Uterus (tissue), 4 donors: ENCODE measurements around the gene ULBP3. TPM values are rescaled to one million over a fixed set of nuclear protein-coding genes. Genes with fewer than 3 reads are reported as not detected.

ENCODE experiments used
- DNase-seq, 2 donors: peaks; one replicate each; pipeline ENCODE4 v3.0.0-alpha.2; 2019 to 2020
- H3K27ac ChIP-seq, 2 donors: fragments of 200-600 bp; sonication (generic); 1 replicate in 1 of 2; 2 replicates in 1 of 2; pipeline ENCODE4 v1.5.1; 2016 to 2018
- H3K27me3 ChIP-seq, 2 donors: fragments of 200-600 bp; sonication (generic); one replicate each; pipeline ENCODE4 v1.5.1; 2018 to 2019; ENCODE audit warnings: control low read depth in 1 of 2
- H3K36me3 ChIP-seq, 2 donors: fragments of 200-600 bp; sonication (generic); one replicate each; pipeline ENCODE4 v1.5.1; 2019; ENCODE audit warnings: control low read depth in 1 of 2
- H3K4me1 ChIP-seq, 2 donors: fragments of 200-600 bp; sonication (generic); one replicate each; pipeline ENCODE4 v1.5.1; 2018 to 2019; ENCODE audit warnings: control low read depth in 1 of 2
- H3K4me3 ChIP-seq, 2 donors: fragments of 200-600 bp; sonication (generic); 1 replicate in 1 of 2; 2 replicates in 1 of 2; pipeline ENCODE4 v1.5.1; 2018 to 2019; ENCODE audit warnings: mild to moderate bottlenecking in 1 of 2
- H3K9me3 ChIP-seq, 2 donors: fragments of 200-600 bp; sonication (generic); one replicate each; pipeline ENCODE4 v1.5.1; 2019; ENCODE audit warnings: control low read depth in 1 of 2
- POLR2A ChIP-seq, 2 donors: fragments of 450-650 bp; IDR thresholded peaks; one replicate each; pipeline ENCODE4 v1.6.1; 2016; ENCODE audit warnings: antibody characterized with exemption in 2 of 2, mild to moderate bottlenecking in 1 of 2, moderate library complexity in 1 of 2
- intact Hi-C: fragments of 100-400 bp; cut with DNase I; formaldehyde crosslinking; loops from one replicate; pipeline ENCODE4 v1.15.1; 2023; ENCODE audit warnings: low total_unique reads
- total RNA-seq, 4 donors: library from RNA; depleted of rRNA in 3 of 4; stranded (reverse); fragments of >200 nt in 3 of 4; gene quantifications; one replicate each; pipeline versions ENCODE4 v1.1.0 to v1.2.4, GENCODE V29; 2014 to 2023
- TF ChIP-seq, protein P1 (sequence below), 4 experiments: fragments of 200-600 bp in 2 of 4; fragments of 450-650 bp in 2 of 4; sonication (generic) in 2 of 4; IDR thresholded peaks; one replicate each; pipeline ENCODE4 v1.5.1; 2016 to 2019; ENCODE audit warnings: antibody characterized with exemption in 4 of 4, mild to moderate bottlenecking in 2 of 4, moderate library complexity in 1 of 4
- donor health status: DM: yes; HTN: yes; CAD: no.

Gene ULBP3
- total RNA-seq, 4 donors from 2014 or later, result 0.61 to 2.9 TPM; not detected in 2

DNA sequence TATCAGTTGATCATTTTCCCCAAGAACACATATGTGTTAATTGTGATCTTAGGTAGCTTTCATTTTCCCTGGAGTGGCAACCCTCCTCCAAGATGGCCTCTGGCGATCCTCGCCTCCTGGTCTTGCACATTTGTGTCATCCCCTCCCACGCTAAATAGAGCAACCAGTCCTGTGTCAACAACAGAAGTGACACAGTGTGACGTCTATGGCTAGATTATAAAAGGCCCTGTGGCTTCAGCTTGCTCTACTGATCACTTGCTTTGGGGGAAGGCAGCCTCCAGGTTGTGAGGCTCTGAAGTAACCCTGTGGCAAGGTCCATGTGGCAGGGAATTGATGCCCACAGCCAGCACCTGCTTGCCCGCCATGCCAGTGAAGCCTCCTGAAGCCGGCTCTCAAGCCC lies 43.3 kb upstream of the ULBP3 start:
- Histone ChIP-seq H3K9me3 (no peaks in the 10 kb centered on the region), H3K36me3 (no peaks in the 10 kb centered on the region), H3K27ac (no peak overlapping the region), H3K4me1 (no peaks in the 10 kb centered on the region), H3K4me3 (no peak overlapping the region), H3K27me3 (no peaks in the 10 kb centered on the region)
- intact Hi-C loops, result no loop called here
- no peak for DNase-seq
- TF ChIP-seq POLR2A (IDR thresholded peaks at IDR 0.05), result no peak
- TF ChIP-seq, protein P1, sequence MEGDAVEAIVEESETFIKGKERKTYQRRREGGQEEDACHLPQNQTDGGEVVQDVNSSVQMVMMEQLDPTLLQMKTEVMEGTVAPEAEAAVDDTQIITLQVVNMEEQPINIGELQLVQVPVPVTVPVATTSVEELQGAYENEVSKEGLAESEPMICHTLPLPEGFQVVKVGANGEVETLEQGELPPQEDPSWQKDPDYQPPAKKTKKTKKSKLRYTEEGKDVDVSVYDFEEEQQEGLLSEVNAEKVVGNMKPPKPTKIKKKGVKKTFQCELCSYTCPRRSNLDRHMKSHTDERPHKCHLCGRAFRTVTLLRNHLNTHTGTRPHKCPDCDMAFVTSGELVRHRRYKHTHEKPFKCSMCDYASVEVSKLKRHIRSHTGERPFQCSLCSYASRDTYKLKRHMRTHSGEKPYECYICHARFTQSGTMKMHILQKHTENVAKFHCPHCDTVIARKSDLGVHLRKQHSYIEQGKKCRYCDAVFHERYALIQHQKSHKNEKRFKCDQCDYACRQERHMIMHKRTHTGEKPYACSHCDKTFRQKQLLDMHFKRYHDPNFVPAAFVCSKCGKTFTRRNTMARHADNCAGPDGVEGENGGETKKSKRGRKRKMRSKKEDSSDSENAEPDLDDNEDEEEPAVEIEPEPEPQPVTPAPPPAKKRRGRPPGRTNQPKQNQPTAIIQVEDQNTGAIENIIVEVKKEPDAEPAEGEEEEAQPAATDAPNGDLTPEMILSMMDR (IDR thresholded peaks at IDR 0.05), result no peak

DNA sequence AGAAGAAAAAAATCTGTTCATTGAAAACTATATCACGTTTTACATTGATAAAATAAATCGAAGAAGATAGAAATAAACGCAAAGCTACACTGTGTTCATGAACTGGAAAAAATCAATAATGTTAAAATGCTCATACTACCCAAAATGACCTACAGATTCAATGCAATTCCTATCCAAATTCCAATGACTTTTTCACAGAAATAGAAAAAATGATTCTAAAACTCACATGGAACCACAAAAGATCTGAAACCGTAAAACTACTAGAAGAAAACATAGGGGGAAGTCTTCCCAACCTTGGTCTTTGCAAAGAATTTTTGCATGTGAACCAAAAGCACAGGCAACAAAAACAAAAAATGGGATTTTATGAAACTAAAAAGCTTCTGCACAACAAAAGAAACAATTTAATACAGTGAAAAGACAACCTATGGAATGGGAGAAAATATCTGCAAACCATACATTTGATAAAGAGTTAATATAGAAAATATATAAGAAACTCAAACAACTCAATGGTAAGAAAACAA lies 33.9 kb upstream of the ULBP3 start:
- TF ChIP-seq POLR2A (IDR thresholded peaks at IDR 0.05), result no peak
- TF ChIP-seq, protein P1 (IDR thresholded peaks at IDR 0.05), result no peak
- Histone ChIP-seq H3K4me1 (no peaks in the 10 kb centered on the region), H3K36me3 (no peaks in the 10 kb centered on the region), H3K27me3 (no peaks in the 10 kb centered on the region), H3K9me3 (no peaks in the 10 kb centered on the region), H3K27ac (no peak overlapping the region), H3K4me3 (no peak overlapping the region)
- intact Hi-C loops, result no loop called here
- DNase-seq, result no peak

GRCh38 chr6:150100745-150101144 lies 31.8 kb upstream of the ULBP3 start:
- Histone ChIP-seq H3K4me1 (no peaks in the 10 kb centered on the region), H3K4me3 (no peak overlapping the region), H3K27ac (no peak overlapping the region), H3K27me3 (no peaks in the 10 kb centered on the region), H3K36me3 (no peaks in the 10 kb centered on the region), H3K9me3 (no peaks in the 10 kb centered on the region)
- intact Hi-C loops, result no loop called here
- no peak for TF ChIP-seq POLR2A (IDR thresholded peaks at IDR 0.05)
- TF ChIP-seq, protein P1 (IDR thresholded peaks at IDR 0.05), result no peak
- DNase-seq, result no peak

DNA sequence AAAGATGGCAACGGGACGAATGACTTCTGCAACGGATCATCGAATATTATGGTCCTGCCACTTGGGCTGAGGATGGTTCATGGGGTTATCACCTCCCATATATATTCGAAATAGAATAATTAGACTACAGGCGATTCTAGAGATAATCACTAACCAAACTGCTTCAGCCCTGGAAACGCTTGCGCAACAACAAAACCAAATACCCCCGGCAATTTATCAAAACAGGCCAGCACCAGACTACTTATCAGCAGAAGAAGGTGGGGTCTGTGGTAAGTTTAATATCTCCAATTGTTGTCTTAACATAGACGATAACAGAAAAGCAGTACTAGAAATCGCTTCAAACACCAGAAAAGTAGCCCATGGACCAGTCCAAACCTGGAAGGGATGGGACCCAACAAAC lies 31.0 kb upstream of the ULBP3 start:
- Histone ChIP-seq H3K27me3 (no peaks in the 10 kb centered on the region), H3K36me3 (no peaks in the 10 kb centered on the region), H3K4me1 (no peaks in the 10 kb centered on the region), H3K4me3 (no peak overlapping the region), H3K9me3 (no peaks in the 10 kb centered on the region), H3K27ac (no peak overlapping the region)
- DNase-seq, result no peak
- intact Hi-C loops, result no loop called here
- no peak for TF ChIP-seq POLR2A (IDR thresholded peaks at IDR 0.05)
- TF ChIP-seq, protein P1 (IDR thresholded peaks at IDR 0.05), result no peak

DNA sequence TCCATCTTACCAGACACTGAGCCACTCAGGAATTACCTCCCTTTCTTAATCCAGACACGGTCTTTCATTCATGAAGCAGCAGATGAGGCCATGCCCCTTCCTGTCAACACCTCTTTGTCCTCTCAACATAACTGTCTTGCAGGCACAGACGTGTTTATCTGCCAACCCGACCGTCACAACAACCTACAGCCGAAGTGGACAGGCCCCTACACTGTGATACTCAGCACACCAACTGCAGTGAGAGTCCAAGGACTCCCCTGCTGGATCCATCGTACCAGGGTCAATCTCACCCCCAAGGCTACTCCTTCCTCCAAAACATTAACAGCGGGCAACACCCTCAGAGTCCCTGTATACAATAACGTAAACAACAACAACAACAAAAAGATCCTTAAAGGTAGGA lies 30.6 kb upstream of the ULBP3 start:
- no peak overlapping the region for H3K27ac ChIP-seq
- intact Hi-C loops, result no loop called here

More for the DNA sequence above, 30.6 kb upstream of the ULBP3 start:
- no peak for DNase-seq
- Histone ChIP-seq H3K36me3 (no peaks in the 10 kb centered on the region), H3K27me3 (no peaks in the 10 kb centered on the region), H3K4me3 (no peak overlapping the region), H3K9me3 (no peaks in the 10 kb centered on the region), H3K4me1 (no peaks in the 10 kb centered on the region)
- TF ChIP-seq, protein P1 (IDR thresholded peaks at IDR 0.05), result no peak
- TF ChIP-seq POLR2A (IDR thresholded peaks at IDR 0.05), result no peak
